Measurements from ENCODE around the gene TMC1.
"Not testable (repeated sequence)": the region's sequence is repeated elsewhere in the genome, so short reads cannot be mapped to it uniquely, and the experiment has no call there.

The TMC1 gene

DNA sequence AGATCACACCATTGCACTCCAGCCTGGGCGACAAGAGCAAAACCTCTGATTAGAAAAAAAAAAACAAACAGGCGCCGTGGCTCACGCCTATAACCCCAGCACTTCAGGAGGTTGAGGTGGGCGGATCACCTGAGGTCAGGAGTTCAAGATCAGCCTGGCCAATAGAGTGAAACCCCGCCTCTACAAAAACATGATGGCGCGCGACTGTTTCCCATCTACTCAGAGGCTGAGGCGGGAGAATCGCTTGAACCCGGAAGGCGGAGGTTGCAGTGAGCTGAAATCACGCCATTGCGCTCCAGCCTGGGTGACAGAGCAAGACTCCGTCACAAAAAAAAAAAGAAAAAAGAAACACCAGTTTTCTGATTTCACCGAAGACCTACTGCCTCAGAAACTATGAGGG is at the start of gene TMC1:
Gene TMC1, plus strand, starts transcription at position 193 of the 400 bp plus-strand sequence. CDS start 127,041 bp downstream, outside the sequence.
- H3K4me3 ChIP-seq (ENCODE audit: low read length); DNase-seq (ENCODE audit: low read depth): not testable (repeated sequence)

DNA sequence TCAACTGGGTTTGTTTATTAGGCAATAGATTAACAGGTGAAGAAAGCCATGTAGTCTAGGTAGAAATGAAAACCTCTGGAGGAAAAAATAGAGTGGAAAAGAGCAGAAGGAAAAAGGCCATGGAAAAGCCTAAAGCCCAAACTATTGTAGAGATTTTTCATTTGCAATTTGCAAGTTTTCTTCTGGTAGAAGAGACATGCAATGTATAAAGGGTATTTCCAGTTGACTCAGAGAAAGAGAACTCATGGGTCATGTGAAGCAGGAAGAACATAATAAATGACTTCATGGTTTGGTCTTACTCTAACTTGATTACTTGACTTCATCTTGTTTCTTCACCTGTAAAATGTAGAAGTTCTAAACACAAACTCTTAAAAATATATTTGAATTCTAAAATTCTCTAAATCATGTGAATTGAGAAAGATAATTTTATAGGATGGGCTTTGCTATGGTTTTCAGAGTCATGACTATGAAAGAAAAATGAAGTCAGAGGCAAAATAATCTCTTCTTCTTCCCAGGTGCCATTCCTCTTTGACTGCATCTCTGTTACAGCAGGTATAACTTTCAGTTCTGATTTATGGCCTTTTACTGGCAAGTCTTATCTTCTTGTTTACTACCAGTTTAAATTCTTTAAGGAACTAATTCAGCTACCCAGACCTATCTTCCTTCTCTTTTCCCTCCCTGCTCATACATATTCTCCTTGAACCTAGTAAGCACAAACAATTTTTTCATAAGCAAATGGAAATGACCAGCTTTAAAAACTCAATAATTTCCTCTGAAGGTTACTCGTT is 47.7 kb upstream of the TMC1 start:
- DNase-seq (ENCODE audit: low read depth) = peak; percentile 81
- no peak overlapping the region for H3K4me3 ChIP-seq (ENCODE audit: low read length)
- TF ChIP-seq CTCF (IDR thresholded peaks at IDR 0.05; ENCODE audit: insufficient read depth, low read depth, low read length, missing control alignments) = no peak

DNA sequence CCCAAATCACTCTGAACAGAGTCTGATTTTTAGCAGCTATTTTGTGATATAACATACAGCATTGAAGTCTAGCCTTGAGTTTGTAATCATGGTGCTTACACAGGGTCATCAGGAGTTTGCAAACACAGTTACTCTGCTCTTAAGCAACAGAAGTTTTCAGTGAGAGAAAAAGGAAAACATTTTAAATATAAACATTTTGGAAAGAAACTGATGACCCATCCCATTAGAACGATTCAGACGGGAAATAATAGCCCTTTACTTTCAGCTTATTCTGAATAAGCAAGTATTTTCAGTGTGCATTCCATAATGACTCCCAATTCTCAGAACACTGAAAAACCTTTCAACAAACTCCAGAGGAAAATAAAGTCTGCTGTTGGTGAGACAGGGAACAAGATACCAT is 46.7 kb upstream of the TMC1 start:
- TF ChIP-seq CTCF (IDR thresholded peaks at IDR 0.05; ENCODE audit: insufficient read depth, low read depth, low read length, missing control alignments) = no peak
- no peak for DNase-seq (ENCODE audit: low read depth)
- no peak overlapping the region for H3K4me3 ChIP-seq (ENCODE audit: low read length)

DNA sequence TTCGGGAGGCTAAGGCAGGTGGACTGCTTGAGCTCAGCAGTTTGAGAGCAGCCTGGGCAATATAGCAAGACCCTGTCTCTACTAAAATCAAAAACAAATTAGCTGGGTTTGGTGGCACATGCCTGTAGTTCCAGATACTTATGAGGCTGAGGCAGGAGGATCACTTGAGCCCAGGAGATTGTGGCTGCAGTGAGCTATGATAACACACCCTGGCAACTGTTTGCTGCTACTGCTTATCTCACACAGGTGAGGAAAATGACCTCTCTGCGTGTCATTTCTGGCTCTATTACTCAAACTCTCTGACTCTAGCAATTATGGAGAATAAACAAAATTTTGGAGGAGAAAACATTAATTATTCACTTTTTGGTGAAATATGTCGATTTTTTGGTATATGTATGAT is 45.3 kb upstream of the TMC1 start:
- DNase-seq (ENCODE audit: low read depth) = no peak
- no peak overlapping the region for H3K4me3 ChIP-seq (ENCODE audit: low read length)
- no peak for TF ChIP-seq CTCF (IDR thresholded peaks at IDR 0.05; ENCODE audit: insufficient read depth, low read depth, low read length, missing control alignments)

GRCh38 chr9:72476617-72477437 is 44.6 kb upstream of the TMC1 start:
- DNase-seq (ENCODE audit: low read depth) = peak; percentile 99
- H3K4me3 ChIP-seq (ENCODE audit: low read length) = no peak overlapping the region
- no peak for TF ChIP-seq CTCF (IDR thresholded peaks at IDR 0.05; ENCODE audit: insufficient read depth, low read depth, low read length, missing control alignments)

DNA sequence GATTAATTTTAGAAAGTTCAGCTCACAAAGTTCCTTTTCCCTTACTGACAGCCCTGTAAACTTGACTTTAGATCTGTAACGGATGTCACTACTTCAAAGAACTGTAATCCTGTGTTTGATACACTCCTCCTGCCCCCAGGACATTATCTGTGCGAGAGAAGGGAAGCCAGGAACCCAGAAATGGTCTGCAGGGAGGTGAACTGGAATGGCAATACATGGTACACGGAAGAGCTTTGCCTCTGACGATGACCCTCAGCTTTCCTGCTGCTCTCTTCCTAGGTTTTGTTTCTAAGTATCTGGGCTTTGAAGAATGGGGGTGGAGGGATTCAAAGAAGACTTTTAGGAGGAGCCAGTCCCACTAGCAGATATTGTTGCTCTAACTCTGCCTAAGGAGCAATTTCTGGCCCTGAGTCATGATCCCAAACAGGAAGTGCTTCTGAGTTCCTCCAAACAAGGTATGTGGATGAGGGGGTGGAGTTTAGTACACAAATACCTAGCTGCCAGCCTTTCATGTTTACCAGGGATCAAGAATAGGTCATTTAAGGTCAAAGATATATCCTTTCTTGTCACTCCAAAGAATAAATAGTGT is 43.4 kb upstream of the TMC1 start:
- no peak overlapping the region for H3K4me3 ChIP-seq (ENCODE audit: low read length)
- TF ChIP-seq CTCF (IDR thresholded peaks at IDR 0.05; ENCODE audit: insufficient read depth, low read depth, low read length, missing control alignments) = no peak
- DNase-seq (ENCODE audit: low read depth) = peak; percentile 96

GRCh38 chr9:72478966-72479365 is 42.4 kb upstream of the TMC1 start:
- H3K4me3 ChIP-seq (ENCODE audit: low read length) = no peak overlapping the region
- DNase-seq (ENCODE audit: low read depth) = no peak
- no peak for TF ChIP-seq CTCF (IDR thresholded peaks at IDR 0.05; ENCODE audit: insufficient read depth, low read depth, low read length, missing control alignments)

DNA sequence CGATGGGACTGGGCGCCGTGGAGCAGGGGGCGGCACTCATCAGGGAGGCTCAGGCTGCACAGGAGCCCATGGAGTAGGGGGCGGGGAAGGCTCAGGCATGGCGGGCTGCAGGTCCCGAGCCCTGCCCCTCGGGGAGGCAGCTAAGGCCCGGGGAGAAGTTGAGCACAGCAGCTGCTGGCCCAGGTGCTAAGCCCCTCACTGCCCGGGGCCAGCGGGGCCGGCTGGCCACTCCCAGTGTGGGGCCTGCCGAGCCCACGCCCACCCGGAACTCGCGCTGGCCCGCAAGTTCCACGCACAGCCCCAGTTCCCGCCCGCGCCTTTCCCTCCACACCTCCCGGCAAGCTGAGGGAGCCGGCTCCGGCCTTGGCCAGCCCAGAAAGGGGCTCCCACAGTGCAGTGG is 41.1 kb upstream of the TMC1 start:
- not testable (repeated sequence) for H3K4me3 ChIP-seq (ENCODE audit: low read length); DNase-seq (ENCODE audit: low read depth)

Measured in epithelial cell of esophagus (primary cell).